HepG2 (cell line): ENCODE data around the gene ERLEC1. TPM values are rescaled to one million over a fixed set of nuclear protein-coding genes. Genes with fewer than 3 reads are reported as not detected.

Experiments
- CBFB ChIP-seq: sonication (generic); formaldehyde crosslinking; IDR thresholded peaks from 2 replicates; pipeline ENCODE4 v1.4.0; 2020; ENCODE audit warnings: missing genetic modification reagents
- CCAR2 ChIP-seq: fragments of 200-400 bp; formaldehyde crosslinking; optimal IDR thresholded peaks from 2 replicates; pipeline ENCODE3; 2018; ENCODE audit warnings: low read depth, mild to moderate bottlenecking, low read length, moderate library complexity
- HOXA9 ChIP-seq: sonication (generic); formaldehyde crosslinking; IDR thresholded peaks from 2 replicates; pipeline ENCODE4 v1.8.1; 2022; ENCODE audit warnings: missing genetic modification reagents, mild to moderate bottlenecking, moderate library complexity, borderline replicate concordance
- KDM2A ChIP-seq: sonication (generic); formaldehyde crosslinking; IDR thresholded peaks from 2 replicates; pipeline ENCODE4 v1.4.0; 2020; ENCODE audit warnings: low read depth, missing genetic modification reagents, borderline replicate concordance
- KMT2A ChIP-seq: sonication (generic); formaldehyde crosslinking; IDR thresholded peaks from 2 replicates; pipeline ENCODE4 v1.4.0; 2020; ENCODE audit warnings: missing genetic modification reagents
- MAFK ChIP-seq, 2 experiments: IDR thresholded peaks in 1 of 2; conservative IDR thresholded peaks in 1 of 2; 2 replicates each; pipeline ENCODE4 v1.6.1; 2011; ENCODE audit warnings: improper control_type of control experiment in 2 of 2, low read length in 2 of 2
- NBN ChIP-seq: fragments of 450-650 bp; conservative IDR thresholded peaks from 2 replicates; pipeline ENCODE4 v1.6.1; 2017
- TAF1 ChIP-seq: sonication (generic); formaldehyde crosslinking; IDR thresholded peaks from 2 replicates; pipeline ENCODE4 v1.4.0; 2020; ENCODE audit warnings: missing genetic modification reagents
- TBP ChIP-seq: sonication (generic); formaldehyde crosslinking; IDR thresholded peaks from 2 replicates; pipeline ENCODE4 v1.5.0; 2020; ENCODE audit warnings: missing genetic modification reagents
- ZFP36L1 ChIP-seq: sonication (generic); formaldehyde crosslinking; IDR thresholded peaks from 2 replicates; pipeline ENCODE4 v1.8.0; 2022; ENCODE audit warnings: mild to moderate bottlenecking, missing genetic modification reagents, moderate library complexity
- ZNF253 ChIP-seq: sonication (generic); formaldehyde crosslinking; IDR thresholded peaks from 2 replicates; pipeline ENCODE4 v1.8.0; 2022; ENCODE audit warnings: mild to moderate bottlenecking, missing genetic modification reagents, borderline replicate concordance
- ZNF343 ChIP-seq: sonication (generic); formaldehyde crosslinking; IDR thresholded peaks from 2 replicates; pipeline ENCODE4 v1.4.0; 2020; ENCODE audit warnings: mild to moderate bottlenecking, missing genetic modification reagents
- ZNF383 ChIP-seq: sonication (generic); formaldehyde crosslinking; IDR thresholded peaks from 2 replicates; pipeline ENCODE4 v1.4.0; 2020; ENCODE audit warnings: missing genetic modification reagents, mild to moderate bottlenecking, borderline replicate concordance
- ZNF569 ChIP-seq: sonication (generic); formaldehyde crosslinking; IDR thresholded peaks from 2 replicates; pipeline ENCODE4 v1.5.0; 2020; ENCODE audit warnings: mild to moderate bottlenecking, missing genetic modification reagents, moderate library complexity, borderline replicate concordance
- ZNF891 ChIP-seq: sonication (generic); formaldehyde crosslinking; IDR thresholded peaks from 2 replicates; pipeline ENCODE4 v1.5.0; 2020; ENCODE audit warnings: mild to moderate bottlenecking, missing genetic modification reagents
- polyA plus RNA-seq, 8 experiments: library from polyadenylated mRNA; depleted of rRNA in 3 of 8; stranded (reverse) in 7 of 8; unstranded in 1 of 8; fragments of >200 nt; fragmentation: Illumina TruSeq in 4 of 8; extraction: Trizol in 4 of 8; gene quantifications; 2 replicates each; pipeline versions ENCODE4 v1.2.1 to v1.2.3, GENCODE V29; 2011 to 2016; ENCODE audit warnings: low read depth in 4 of 8, missing spikeins in 1 of 8, mixed read lengths in 1 of 8; ENCODE audit not compliant: insufficient read depth in 1 of 8
- total RNA-seq, 5 experiments: library from RNA; depleted of rRNA; stranded (reverse); fragments of >200 nt; fragmentation: Illumina TruSeq; extraction: Trizol; gene quantifications; 2 replicates each; pipeline ENCODE4 v1.2.3, GENCODE V29; 2016; ENCODE audit warnings: low read depth in 1 of 5
- TF ChIP-seq, protein P1 (sequence below): sonication (generic); formaldehyde crosslinking; IDR thresholded peaks from 2 replicates; pipeline ENCODE4 v1.4.0; 2020; ENCODE audit warnings: missing genetic modification reagents
- TF ChIP-seq, protein P2 (sequence below): sonication (generic); formaldehyde crosslinking; IDR thresholded peaks from 2 replicates; pipeline ENCODE4 v1.4.0; 2020; ENCODE audit warnings: mild to moderate bottlenecking, missing genetic modification reagents
- TF ChIP-seq, protein P3 (sequence below): sonication (generic); formaldehyde crosslinking; IDR thresholded peaks from 2 replicates; pipeline ENCODE4 v1.5.0; 2020; ENCODE audit warnings: missing genetic modification reagents, mild to moderate bottlenecking, borderline replicate concordance
- TF ChIP-seq, protein P4 (sequence below): sonication (generic); formaldehyde crosslinking; conservative IDR thresholded peaks from 2 replicates; pipeline ENCODE4 v1.4.0; 2020; ENCODE audit warnings: missing genetic modification reagents
- TF ChIP-seq, protein P5 (sequence below): sonication (generic); formaldehyde crosslinking; IDR thresholded peaks from 2 replicates; pipeline ENCODE4 v1.5.0; 2020; ENCODE audit warnings: mild to moderate bottlenecking, missing genetic modification reagents
- TF ChIP-seq, protein P6 (sequence below): sonication (generic); formaldehyde crosslinking; IDR thresholded peaks from 2 replicates; pipeline ENCODE4 v1.4.0; 2020; ENCODE audit warnings: missing genetic modification reagents

Gene ERLEC1
- total and polyA plus RNA-seq, 2 of the 13 experiments (the other 11 are each of a cell fraction or from before 2014, with no cell fraction given) = 87.3 to 88.4 TPM

DNA sequence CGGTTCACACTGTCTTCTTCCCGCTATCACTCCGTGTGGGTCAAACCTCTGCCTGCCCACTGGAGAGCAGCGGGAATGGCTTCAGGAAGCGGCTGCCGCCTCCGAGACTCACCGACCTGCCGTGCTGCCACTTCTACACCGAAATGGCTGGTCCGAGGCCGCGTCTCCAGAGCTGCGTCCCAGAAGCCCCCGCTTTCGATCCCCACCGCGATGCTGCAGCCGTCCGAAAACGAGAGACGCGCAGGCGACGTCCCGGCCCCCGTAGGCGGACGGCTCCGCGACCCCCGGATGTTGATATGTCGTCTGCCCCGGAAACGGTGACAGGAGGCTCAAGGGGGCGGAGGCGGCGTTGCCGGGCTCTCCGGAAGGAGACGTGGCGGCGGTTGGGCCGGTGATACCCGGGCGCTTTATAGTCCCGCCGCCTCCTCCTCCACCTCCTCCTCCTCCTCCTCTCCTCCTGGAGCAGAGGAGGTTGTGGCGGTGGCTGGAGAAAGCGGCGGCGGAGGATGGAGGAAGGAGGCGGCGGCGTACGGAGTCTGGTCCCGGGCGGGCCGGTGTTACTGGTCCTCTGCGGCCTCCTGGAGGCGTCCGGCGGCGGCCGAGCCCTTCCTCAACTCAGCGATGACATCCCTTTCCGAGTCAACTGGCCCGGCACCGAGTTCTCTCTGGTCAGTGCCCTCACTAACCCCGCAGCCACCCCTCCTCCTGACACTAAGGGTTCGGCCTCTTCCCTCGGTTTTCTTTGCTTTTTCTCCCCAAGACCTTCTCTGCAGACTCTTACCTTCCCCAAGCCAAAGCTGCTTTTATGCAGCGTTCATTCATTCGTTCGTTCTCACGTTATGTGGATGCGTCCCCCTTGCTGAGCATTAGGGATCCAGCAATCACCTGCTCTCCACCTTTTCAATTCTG, at the start of gene ERLEC1, which contains the start of gene ASB3 (continued):
- TF ChIP-seq, protein P1, sequence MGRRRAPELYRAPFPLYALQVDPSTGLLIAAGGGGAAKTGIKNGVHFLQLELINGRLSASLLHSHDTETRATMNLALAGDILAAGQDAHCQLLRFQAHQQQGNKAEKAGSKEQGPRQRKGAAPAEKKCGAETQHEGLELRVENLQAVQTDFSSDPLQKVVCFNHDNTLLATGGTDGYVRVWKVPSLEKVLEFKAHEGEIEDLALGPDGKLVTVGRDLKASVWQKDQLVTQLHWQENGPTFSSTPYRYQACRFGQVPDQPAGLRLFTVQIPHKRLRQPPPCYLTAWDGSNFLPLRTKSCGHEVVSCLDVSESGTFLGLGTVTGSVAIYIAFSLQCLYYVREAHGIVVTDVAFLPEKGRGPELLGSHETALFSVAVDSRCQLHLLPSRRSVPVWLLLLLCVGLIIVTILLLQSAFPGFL (CRISPR knock-in tag) = 0 out of 2 replicates have a peak, but pooled peaks have one; percentile 61
- peak; percentile 94 for TF ChIP-seq TAF1 (CRISPR knock-in tag)
- no peak; the same call in 1 of the 2 replicates for TF ChIP-seq ZNF343
- peak; percentile 100 for TF ChIP-seq KMT2A (CRISPR knock-in tag)
- peak; percentile 62; the same call in 1 of the 2 replicates for TF ChIP-seq ZNF253
- TF ChIP-seq KDM2A (CRISPR knock-in tag) = peak; percentile 99
- TF ChIP-seq, protein P2, sequence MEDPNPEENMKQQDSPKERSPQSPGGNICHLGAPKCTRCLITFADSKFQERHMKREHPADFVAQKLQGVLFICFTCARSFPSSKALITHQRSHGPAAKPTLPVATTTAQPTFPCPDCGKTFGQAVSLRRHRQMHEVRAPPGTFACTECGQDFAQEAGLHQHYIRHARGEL = peak; percentile 96
- peak; percentile 82; the same call in 1 of the 2 replicates for TF ChIP-seq ZNF383 (CRISPR knock-in tag)
- no peak for TF ChIP-seq NBN
- TF ChIP-seq, protein P3, sequence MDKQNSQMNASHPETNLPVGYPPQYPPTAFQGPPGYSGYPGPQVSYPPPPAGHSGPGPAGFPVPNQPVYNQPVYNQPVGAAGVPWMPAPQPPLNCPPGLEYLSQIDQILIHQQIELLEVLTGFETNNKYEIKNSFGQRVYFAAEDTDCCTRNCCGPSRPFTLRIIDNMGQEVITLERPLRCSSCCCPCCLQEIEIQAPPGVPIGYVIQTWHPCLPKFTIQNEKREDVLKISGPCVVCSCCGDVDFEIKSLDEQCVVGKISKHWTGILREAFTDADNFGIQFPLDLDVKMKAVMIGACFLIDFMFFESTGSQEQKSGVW = no peak
- TF ChIP-seq, protein P4, sequence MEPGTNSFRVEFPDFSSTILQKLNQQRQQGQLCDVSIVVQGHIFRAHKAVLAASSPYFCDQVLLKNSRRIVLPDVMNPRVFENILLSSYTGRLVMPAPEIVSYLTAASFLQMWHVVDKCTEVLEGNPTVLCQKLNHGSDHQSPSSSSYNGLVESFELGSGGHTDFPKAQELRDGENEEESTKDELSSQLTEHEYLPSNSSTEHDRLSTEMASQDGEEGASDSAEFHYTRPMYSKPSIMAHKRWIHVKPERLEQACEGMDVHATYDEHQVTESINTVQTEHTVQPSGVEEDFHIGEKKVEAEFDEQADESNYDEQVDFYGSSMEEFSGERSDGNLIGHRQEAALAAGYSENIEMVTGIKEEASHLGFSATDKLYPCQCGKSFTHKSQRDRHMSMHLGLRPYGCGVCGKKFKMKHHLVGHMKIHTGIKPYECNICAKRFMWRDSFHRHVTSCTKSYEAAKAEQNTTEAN (CRISPR knock-in tag) = peak; percentile 82
- peak; percentile 94 for TF ChIP-seq CBFB
- no peak for TF ChIP-seq MAFK (conservative IDR thresholded peaks at IDR 0.05 in 1 of 2, IDR thresholded peaks at IDR 0.05 in 1 of 2; ENCODE audit: low read length in 2 of 2)
- peak; percentile 95 for TF ChIP-seq ZNF891
- no peak for TF ChIP-seq ZNF569 (CRISPR knock-in tag)
- TF ChIP-seq, protein P5, sequence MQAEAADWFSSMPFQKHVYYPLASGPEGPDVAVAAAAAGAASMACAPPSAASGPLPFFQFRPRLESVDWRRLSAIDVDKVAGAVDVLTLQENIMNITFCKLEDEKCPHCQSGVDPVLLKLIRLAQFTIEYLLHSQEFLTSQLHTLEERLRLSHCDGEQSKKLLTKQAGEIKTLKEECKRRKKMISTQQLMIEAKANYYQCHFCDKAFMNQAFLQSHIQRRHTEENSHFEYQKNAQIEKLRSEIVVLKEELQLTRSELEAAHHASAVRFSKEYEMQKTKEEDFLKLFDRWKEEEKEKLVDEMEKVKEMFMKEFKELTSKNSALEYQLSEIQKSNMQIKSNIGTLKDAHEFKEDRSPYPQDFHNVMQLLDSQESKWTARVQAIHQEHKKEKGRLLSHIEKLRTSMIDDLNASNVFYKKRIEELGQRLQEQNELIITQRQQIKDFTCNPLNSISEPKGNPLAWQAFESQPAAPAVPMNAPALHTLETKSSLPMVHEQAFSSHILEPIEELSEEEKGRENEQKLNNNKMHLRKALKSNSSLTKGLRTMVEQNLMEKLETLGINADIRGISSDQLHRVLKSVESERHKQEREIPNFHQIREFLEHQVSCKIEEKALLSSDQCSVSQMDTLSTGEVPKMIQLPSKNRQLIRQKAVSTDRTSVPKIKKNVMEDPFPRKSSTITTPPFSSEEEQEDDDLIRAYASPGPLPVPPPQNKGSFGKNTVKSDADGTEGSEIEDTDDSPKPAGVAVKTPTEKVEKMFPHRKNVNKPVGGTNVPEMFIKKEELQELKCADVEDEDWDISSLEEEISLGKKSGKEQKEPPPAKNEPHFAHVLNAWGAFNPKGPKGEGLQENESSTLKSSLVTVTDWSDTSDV (CRISPR knock-in tag) = peak; percentile 87; the same call in 1 of the 2 replicates
- TF ChIP-seq TBP = peak; percentile 81; the same call in 1 of the 2 replicates
- TF ChIP-seq HOXA9 (CRISPR knock-in tag) = peak; percentile 83; the same call in 1 of the 2 replicates
- no peak for TF ChIP-seq CCAR2
- no peak for TF ChIP-seq ZFP36L1 (CRISPR knock-in tag)
- TF ChIP-seq, protein P6, sequence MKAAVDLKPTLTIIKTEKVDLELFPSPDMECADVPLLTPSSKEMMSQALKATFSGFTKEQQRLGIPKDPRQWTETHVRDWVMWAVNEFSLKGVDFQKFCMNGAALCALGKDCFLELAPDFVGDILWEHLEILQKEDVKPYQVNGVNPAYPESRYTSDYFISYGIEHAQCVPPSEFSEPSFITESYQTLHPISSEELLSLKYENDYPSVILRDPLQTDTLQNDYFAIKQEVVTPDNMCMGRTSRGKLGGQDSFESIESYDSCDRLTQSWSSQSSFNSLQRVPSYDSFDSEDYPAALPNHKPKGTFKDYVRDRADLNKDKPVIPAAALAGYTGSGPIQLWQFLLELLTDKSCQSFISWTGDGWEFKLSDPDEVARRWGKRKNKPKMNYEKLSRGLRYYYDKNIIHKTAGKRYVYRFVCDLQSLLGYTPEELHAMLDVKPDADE (CRISPR knock-in tag) = peak; percentile 93
